Gastrocnemius medialis (tissue), 4 donors: ENCODE data around the gene AHCY.

Experiments
- CTCF ChIP-seq, 5 experiments: fragments of 450-650 bp in 3 of 5; fragments of 200-600 bp in 2 of 5; sonication (generic) in 2 of 5; IDR thresholded peaks in 4 of 5; conservative IDR thresholded peaks in 1 of 5; 1 replicate in 4 of 5; 2 replicates in 1 of 5; pipeline ENCODE4 v1.5.1; 2016 to 2019; ENCODE audit warnings: antibody characterized with exemption in 5 of 5, mild to moderate bottlenecking in 3 of 5, moderate library complexity in 3 of 5
- POLR2A ChIP-seq, 2 donors: fragments of 450-650 bp; IDR thresholded peaks; one replicate each; pipeline ENCODE4 v1.6.1; 2017; ENCODE audit warnings: antibody characterized with exemption in 2 of 2, mild to moderate bottlenecking in 2 of 2, moderate library complexity in 2 of 2

DNA sequence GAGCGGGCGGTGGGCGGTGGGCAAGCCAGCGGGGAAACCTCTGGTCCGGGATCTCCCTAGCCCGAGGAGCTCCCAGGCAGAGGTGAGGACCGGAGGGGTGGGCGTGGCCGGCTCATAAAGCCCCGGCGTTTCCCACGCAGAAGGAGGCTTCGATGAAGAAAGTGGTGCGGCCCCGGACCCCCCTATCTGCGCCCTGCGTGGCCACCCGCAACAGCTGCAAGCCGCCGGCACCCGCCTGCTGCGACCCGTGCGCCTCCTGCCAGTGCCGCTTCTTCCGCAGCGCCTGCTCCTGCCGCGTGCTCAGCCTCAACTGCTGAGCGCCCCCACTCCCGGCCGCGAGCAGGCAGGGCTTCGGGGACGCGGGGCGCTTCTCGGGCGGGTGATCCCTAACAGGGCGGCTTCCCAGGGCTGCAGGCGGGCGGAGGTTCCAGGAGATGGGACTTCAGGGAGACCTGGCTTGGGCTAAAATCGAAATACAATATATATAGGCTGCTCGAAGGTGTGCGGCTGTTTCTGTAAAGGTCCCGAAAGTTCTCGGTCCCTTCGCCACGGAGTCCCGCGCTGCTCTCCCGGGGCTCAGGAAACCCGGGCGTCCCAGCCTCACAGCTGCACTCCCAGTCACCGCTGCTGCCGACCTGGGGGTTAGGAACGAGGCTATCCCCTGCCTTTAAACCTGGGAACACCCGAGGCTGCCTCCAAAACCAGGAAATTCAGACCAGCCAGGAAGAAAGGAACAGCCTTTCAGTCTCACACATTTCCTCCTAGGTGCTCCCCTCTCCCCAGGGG lies 34.1 kb downstream of the AHCY start:
- TF ChIP-seq CTCF (IDR thresholded peaks at IDR 0.05 in 4 of 5, conservative IDR thresholded peaks at IDR 0.05 in 1 of 5) (no peak), POLR2A (IDR thresholded peaks at IDR 0.05) (no peak)
